K562 (cell line): Measurements from ENCODE around the gene VPS13D. TPM values are rescaled to one million over a fixed set of nuclear protein-coding genes. Genes with fewer than 3 reads are reported as not detected.

ENCODE experiments used
- ATAC-seq: fragments of 200-7000 bp; cut with Tn5 transposase; 3 replicates; pipeline ENCODE4 v1.9.1; 2020; ENCODE audit warnings: moderate library complexity
- BruUV-seq: library from RNA; stranded (reverse); fragments of 400-500 nt; replicated peaks from 2 replicates; lab custom pipeline; 2021; lab: Mats Ljungman, UMichigan
- CTCF ChIA-PET: fragments of 300-600 bp; formaldehyde crosslinking; extraction: SDS; loops from one replicate; lab custom pipeline; 2021; ENCODE audit warnings: low intra/inter-chr PET ratio; lab: Yijun Ruan, JAX
- POLR2A ChIA-PET: fragments of 300-600, 350-650 bp; sonication (Branson Sonifier 250); formaldehyde crosslinking; extraction: SDS; loops from one replicate; lab custom pipeline; 2021; ENCODE audit warnings: antibody characterized with exemption, inconsistent platforms; lab: Yijun Ruan, JAX
- DNase-seq, 4 experiments: peaks; one replicate each; pipeline versions ENCODE4 v3.0.0 to v3.0.0-alpha.2; 2011 to 2018; ENCODE audit warnings: low spot score in 3 of 4, mixed read lengths in 3 of 4; ENCODE audit errors: extremely low read depth in 1 of 4
- FAIRE-seq: peaks from 2 replicates; lab custom pipeline; 2011; peaks lifted over from hg19 to GRCh38; lab: Jason Lieb, UNC
- H2AFZ ChIP-seq: 2 replicates; pipeline ENCODE4 v1.6.0; 2011; ENCODE audit warnings: low read depth, low read length, control low read depth, inconsistent platforms
- H3K27ac ChIP-seq: fragments of 200-600 bp; 3 replicates; pipeline ENCODE4 v1.8.0; 2011; ENCODE audit warnings: low read depth, mild to moderate bottlenecking, control low read depth, inconsistent platforms, low read length, moderate library complexity, mixed read lengths; ENCODE audit errors: extremely low read depth
- H3K27me3 ChIP-seq, 2 experiments: fragments of 300-600 bp in 1 of 2; 2 replicates in 1 of 2; 3 replicates in 1 of 2; pipeline versions ENCODE4 v1.6.0 to v1.8.0; 2011; ENCODE audit warnings: inconsistent platforms in 2 of 2, low read length in 2 of 2, mild to moderate bottlenecking in 1 of 2, mixed read lengths in 1 of 2, moderate library complexity in 1 of 2; ENCODE audit not compliant: control insufficient read depth in 2 of 2, insufficient read depth in 2 of 2
- H3K36me3 ChIP-seq: fragments of 300-600 bp; 3 replicates; pipeline ENCODE4 v1.8.0; 2011; ENCODE audit warnings: mild to moderate bottlenecking, low read length, inconsistent platforms; ENCODE audit not compliant: control insufficient read depth, insufficient read depth
- H3K4me1 ChIP-seq, 2 experiments: fragments of 200-600 bp in 1 of 2; replicated peaks in 1 of 2; 2 replicates in 1 of 2; 3 replicates in 1 of 2; pipeline versions ENCODE4 v1.5.1 to v1.8.0; 2011; ENCODE audit warnings: inconsistent platforms in 2 of 2, low read length in 2 of 2, mild to moderate bottlenecking in 1 of 2, mixed read lengths in 1 of 2, moderate library complexity in 1 of 2; ENCODE audit not compliant: control insufficient read depth in 2 of 2, insufficient read depth in 2 of 2
- H3K4me2 ChIP-seq: 2 replicates; pipeline ENCODE4 v1.6.1; 2011; ENCODE audit warnings: low read length, control low read depth, inconsistent platforms, mixed read lengths; ENCODE audit not compliant: insufficient read depth
- H3K4me3 ChIP-seq: fragments of 200-600 bp; sonication (generic), shearing (Covaris generic); 2 replicates; pipeline ENCODE4 v1.5.1; 2016; ENCODE audit warnings: control low read depth, inconsistent platforms
- H3K79me2 ChIP-seq: fragments of 200-600 bp; 3 replicates; pipeline ENCODE4 v1.8.0; 2011; ENCODE audit warnings: low read length, inconsistent platforms; ENCODE audit not compliant: control insufficient read depth, insufficient read depth
- H3K9ac ChIP-seq, 2 experiments: 2 replicates each; pipeline versions ENCODE4 v1.6.0 to v1.6.1; 2011; ENCODE audit warnings: low read depth in 2 of 2, low read length in 2 of 2, control low read depth in 1 of 2, inconsistent platforms in 1 of 2, mild to moderate bottlenecking in 1 of 2, mixed read lengths in 1 of 2; ENCODE audit not compliant: insufficient read depth in 1 of 2
- H3K9me1 ChIP-seq: one replicate; pipeline ENCODE4 v1.6.0; 2011; ENCODE audit warnings: inconsistent platforms, mild to moderate bottlenecking, low read length, moderate library complexity; ENCODE audit not compliant: control insufficient read depth, insufficient read depth
- H3K9me3 ChIP-seq: replicated peaks from 2 replicates; pipeline ENCODE4 v1.5.1; 2011; ENCODE audit warnings: low read depth, low read length, inconsistent platforms; ENCODE audit not compliant: control insufficient read depth, insufficient read depth
- H4K20me1 ChIP-seq: replicated peaks from 2 replicates; pipeline ENCODE4 v1.6.1; 2011; ENCODE audit warnings: low read length, inconsistent platforms, mixed read lengths; ENCODE audit not compliant: control insufficient read depth, insufficient read depth
- C11orf30 ChIP-seq: fragments of 450-650 bp; IDR thresholded peaks from 2 replicates; pipeline ENCODE4 v1.6.1; 2016; ENCODE audit warnings: low read depth, mild to moderate bottlenecking
- CBFB ChIP-seq: sonication (generic); formaldehyde crosslinking; IDR thresholded peaks from 2 replicates; pipeline ENCODE4 v1.4.0; 2020; ENCODE audit warnings: mild to moderate bottlenecking, missing genetic modification reagents
- CBX1 ChIP-seq: sonication (generic); IDR thresholded peaks from 2 replicates; pipeline ENCODE4 v1.6.1; 2016; ENCODE audit warnings: antibody characterized with exemption, low read depth, mild to moderate bottlenecking
- ERF ChIP-seq: fragments of 450-650 bp; formaldehyde crosslinking; IDR thresholded peaks from 2 replicates; pipeline ENCODE4 v1.4.0; 2020; ENCODE audit warnings: mild to moderate bottlenecking, mixed read lengths
- GATAD2B ChIP-seq: fragments of 450-650 bp; IDR thresholded peaks from 2 replicates; pipeline ENCODE4 v1.6.1; 2017; ENCODE audit warnings: mild to moderate bottlenecking, borderline replicate concordance
- NCOA1 ChIP-seq: fragments of 450-650 bp; IDR thresholded peaks from 2 replicates; pipeline ENCODE4 v1.6.1; 2016; ENCODE audit warnings: low read depth
- NONO ChIP-seq, 2 experiments: fragments of 200-400 bp in 1 of 2; fragments of 450-650 bp in 1 of 2; formaldehyde crosslinking in 1 of 2; IDR thresholded peaks; 2 replicates each; pipeline ENCODE4 v1.6.1; 2017; ENCODE audit warnings: low read depth in 2 of 2, mild to moderate bottlenecking in 2 of 2, moderate library complexity in 2 of 2, low read length in 1 of 2
- NUFIP1 ChIP-seq: fragments of 450-650 bp; IDR thresholded peaks from 2 replicates; pipeline ENCODE4 v1.6.1; 2018; ENCODE audit not compliant: partially characterized antibody
- POLR2A ChIP-seq: fragments of 450-650 bp; conservative IDR thresholded peaks from 2 replicates; pipeline ENCODE4 v1.6.1; 2016
- TSC22D4 ChIP-seq: fragments of 450-650 bp; IDR thresholded peaks from 2 replicates; pipeline ENCODE4 v1.6.1; 2016; ENCODE audit warnings: missing genetic modification characterization, missing biosample characterization, control low read depth
- ZNF197 ChIP-seq: fragments of 200-800 bp; sonication (Bioruptor generic); IDR thresholded peaks from 2 replicates; pipeline ENCODE4 v1.6.1; 2016; ENCODE audit warnings: low read depth, missing genetic modification characterization, missing compliant biosample characterization
- ZNF316 ChIP-seq: fragments of 450-650 bp; IDR thresholded peaks from 2 replicates; pipeline ENCODE4 v1.6.1; 2016
- ZNF408 ChIP-seq: fragments of 250-450 bp; sonication (Bioruptor Pico); IDR thresholded peaks from 2 replicates; pipeline ENCODE4 v1.4.0; 2020; ENCODE audit warnings: low read depth, mild to moderate bottlenecking, moderate library complexity
- ZNF512 ChIP-seq: IDR thresholded peaks from 2 replicates; pipeline ENCODE4 v1.6.1; 2016; ENCODE audit warnings: missing genetic modification characterization, missing compliant biosample characterization
- WGBS: fragments of 100-300 bp; shearing (Covaris generic); methylation state at CpG from one replicate; pipeline ENCODE4 v1.1.6; 2016; ENCODE audit warnings: low coverage, mixed read lengths; ENCODE audit not compliant: insufficient coverage; ENCODE audit errors: missing lambda C conversion rate; 5-methylcytosine and 5-hydroxymethylcytosine counted together
- in situ Hi-C: fragments of 300-500 bp; cut with MboI; formaldehyde crosslinking; loops from 4 replicates; pipeline ENCODE4 v1.15.0; 2018; ENCODE audit warnings: inconsistent platforms, mixed read lengths
- intact Hi-C: fragments of 100-400 bp; cut with micrococcal nuclease; formaldehyde crosslinking; loops from 2 replicates; pipeline ENCODE4 v1.14.2; 2022
- polyA plus RNA-seq, 8 experiments: library from polyadenylated mRNA; depleted of rRNA in 4 of 8; stranded (reverse) in 5 of 8; unstranded in 3 of 8; fragments of >200 nt; fragmentation: Nextera tagmentation in 2 of 8; fragmentation: Illumina TruSeq in 1 of 8; extraction: Ambion mirVana in 2 of 8; extraction: Trizol in 1 of 8; gene quantifications; 2 replicates each; pipeline versions ENCODE4 v1.2.1 to v1.2.3, GENCODE V29; 2011 to 2014; ENCODE audit warnings: inconsistent platforms in 1 of 8, missing spikeins in 1 of 8
- total RNA-seq, 7 experiments: library from RNA; depleted of rRNA in 6 of 7; stranded (reverse); fragments of >200 nt in 6 of 7; fragmentation: Illumina TruSeq in 2 of 7; extraction: Trizol in 2 of 7; gene quantifications; 2 replicates each; pipeline versions ENCODE4 v1.2.1 to v1.2.3, GENCODE V29; 2011 to 2021; ENCODE audit warnings: low replicate concordance in 1 of 7
- TF ChIP-seq, protein P1 (sequence below): fragments of 250-450 bp; sonication (Bioruptor Pico); IDR thresholded peaks from 2 replicates; pipeline ENCODE4 v1.5.0; 2020; ENCODE audit warnings: mild to moderate bottlenecking

The VPS13D gene
- total and polyA plus RNA-seq, 9 of the 15 experiments (the other 6 are each of a cell fraction or from before 2014, with no cell fraction given): 6.1 to 51.5 (median 38.5) TPM

GRCh38 chr1:12271033-12271432 lies 41.2 kb downstream of the VPS13D start:
- H3K27ac ChIP-seq: no peak overlapping the region
- ChIA-PET CTCF (interaction anchor here (1.8 kb wide), 1 partner anchor 388 kb away, joined by 9 read pairs; no protein-coding TSS in a partner anchor), POLR2A (interaction anchor here (1.4 to 3.7 kb wide), 2 partner anchors 12 to 23 kb away, joined by 3 to 19 read pairs; no protein-coding TSS in a partner anchor)
- H3K27me3 ChIP-seq: no peaks in the 10 kb centered on the region; a peak in 1 of 5 replicates
- H3K36me3 ChIP-seq: peaks cover 76% of the 10 kb centered on the region
- 0 out of 2 replicates have a peak, but pooled peaks cover 2% of the 10 kb centered on the region for H4K20me1 ChIP-seq
- in situ Hi-C loops (no loop called here), intact Hi-C loops (no loop called here)
- WGBS: 93% methylated on average over 4 of the region's 4 CpGs
- H3K79me2 ChIP-seq: no peaks in the 10 kb centered on the region
- DNase-seq (no peak), FAIRE-seq (no peak), ATAC-seq (no peak)
- no peak overlapping the region for H3K4me2 ChIP-seq
- no peak overlapping the region for H3K9ac ChIP-seq
- no peak overlapping the region for H2AFZ ChIP-seq
- TF ChIP-seq CBX1 (no peak), ZNF316 (peak; percentile 79), C11orf30 (peak; percentile 48; the same call in 1 of the 2 replicates)
- BruUV-seq: no TSS peak
- no peaks in the 10 kb centered on the region for H3K4me1 ChIP-seq
- no peaks in the 10 kb centered on the region for H3K9me3 ChIP-seq
- no peaks in the 10 kb centered on the region for H3K9me1 ChIP-seq
- H3K4me3 ChIP-seq: no peak overlapping the region

DNA sequence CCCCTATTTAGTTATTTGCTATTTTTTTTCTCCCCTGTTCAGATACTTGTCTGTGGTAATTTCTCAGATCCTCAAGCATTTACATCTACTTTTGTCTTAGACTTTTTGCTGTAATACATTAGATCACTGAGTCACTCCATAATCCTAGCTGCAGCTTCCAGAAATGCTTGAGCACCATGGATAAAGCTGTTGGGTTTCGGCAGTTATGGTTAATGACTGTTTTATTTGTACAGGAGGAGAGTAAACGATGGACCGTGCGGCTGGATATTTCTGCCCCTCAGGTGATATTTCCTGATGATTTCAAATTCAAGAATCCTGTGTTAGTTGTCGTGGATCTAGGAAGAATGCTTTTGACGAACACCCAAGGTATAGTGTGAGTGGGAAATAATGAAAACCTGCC lies 42.9 kb downstream of the VPS13D start:
- Histone ChIP-seq H3K79me2 (peaks cover 10% of the 10 kb centered on the region; the same call in 1 of the 3 replicates), H3K9me1 (no peaks in the 10 kb centered on the region), H3K36me3 (peaks cover 82% of the 10 kb centered on the region), H3K4me3 (no peak overlapping the region), H3K9ac (no peak overlapping the region), H3K4me1 (no peaks in the 10 kb centered on the region), H3K27ac (no peak overlapping the region), H3K27me3 (no peaks in the 10 kb centered on the region; a peak in 1 of 5 replicates), H3K4me2 (no peak overlapping the region), H4K20me1 (0 out of 2 replicates have a peak, but pooled peaks cover 10% of the 10 kb centered on the region), H2AFZ (no peak overlapping the region), H3K9me3 (no peaks in the 10 kb centered on the region)
- DNase-seq: no peak
- 89% methylated on average over 6 of the region's 6 CpGs for WGBS
- FAIRE-seq: no peak
- POLR2A ChIA-PET: interaction anchor here (1.4 to 3.7 kb wide), 2 partner anchors 8 to 14 kb away, joined by 3 to 19 read pairs; no protein-coding TSS in a partner anchor
- ATAC-seq: no peak
- intact Hi-C loops (no loop called here), in situ Hi-C loops (no loop called here)
- CTCF ChIA-PET: interaction anchor here (1.0 to 1.8 kb wide), 3 partner anchors 347 to 386 kb away, joined by 3 to 11 read pairs (median 9); no protein-coding TSS in a partner anchor
- BruUV-seq: no TSS peak
- TF ChIP-seq NONO (IDR thresholded peaks at IDR 0.05; ENCODE audit: low read depth in 2 of 2, low read length in 1 of 2) (no peak), NCOA1 (no peak), TSC22D4 (tag) (no peak), ZNF197 (CRISPR knock-in tag) (no peak), CBFB (no peak), GATAD2B (no peak), ERF (CRISPR knock-in tag) (no peak), POLR2A (no peak), ZNF408 (no peak), ZNF512 (tag) (no peak), NUFIP1 (no peak)
- TF ChIP-seq, protein P1, sequence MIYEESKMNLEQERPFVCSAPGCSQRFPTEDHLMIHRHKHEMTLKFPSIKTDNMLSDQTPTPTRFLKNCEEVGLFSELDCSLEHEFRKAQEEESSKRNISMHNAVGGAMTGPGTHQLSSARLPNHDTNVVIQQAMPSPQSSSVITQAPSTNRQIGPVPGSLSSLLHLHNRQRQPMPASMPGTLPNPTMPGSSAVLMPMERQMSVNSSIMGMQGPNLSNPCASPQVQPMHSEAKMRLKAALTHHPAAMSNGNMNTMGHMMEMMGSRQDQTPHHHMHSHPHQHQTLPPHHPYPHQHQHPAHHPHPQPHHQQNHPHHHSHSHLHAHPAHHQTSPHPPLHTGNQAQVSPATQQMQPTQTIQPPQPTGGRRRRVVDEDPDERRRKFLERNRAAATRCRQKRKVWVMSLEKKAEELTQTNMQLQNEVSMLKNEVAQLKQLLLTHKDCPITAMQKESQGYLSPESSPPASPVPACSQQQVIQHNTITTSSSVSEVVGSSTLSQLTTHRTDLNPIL (CRISPR knock-in tag): no peak
